Activated T-helper 1 cell treated with anti-CD3 and anti-CD28 coated beads, Interleukin-12 subunit alpha, Interleukin-12 subunit beta, Interleukin-2, Interleukin-4 antibody, amounts not matched to agents 30 ng/mL and 10 ng/mL and 1 ng/mL, durations not matched to agents 14 hours and 24 hours and 36 hours (primary cell): ENCODE data around the gene PCDHGA11. TPM values are rescaled to one million over a fixed set of nuclear protein-coding genes. Genes with fewer than 3 reads are reported as not detected.
"Not testable (repeated sequence)": the region's sequence is repeated elsewhere in the genome, so short reads cannot be mapped to it uniquely, and the experiment has no call there.

Experiments
- DNase-seq: peaks from one replicate; pipeline ENCODE4 v3.0.0; 2021; ENCODE audit warnings: low spot score
- H3K27ac Mint-ChIP-seq: one replicate; pipeline ENCODE4 v1.8.0; 2021; ENCODE audit warnings: mild to moderate bottlenecking, mixed read lengths
- H3K27me3 Mint-ChIP-seq: one replicate; pipeline ENCODE4 v1.8.0; 2022; ENCODE audit warnings: mild to moderate bottlenecking, moderate library complexity, mixed read lengths; ENCODE audit not compliant: insufficient read depth
- H3K36me3 Mint-ChIP-seq: one replicate; pipeline ENCODE4 v1.8.0; 2021; ENCODE audit warnings: low read depth, mixed read lengths
- H3K4me1 Mint-ChIP-seq: one replicate; pipeline ENCODE4 v1.8.0; 2021; ENCODE audit warnings: low read depth, mixed read lengths
- H3K4me3 Mint-ChIP-seq: one replicate; pipeline ENCODE4 v1.8.0; 2021; ENCODE audit warnings: mild to moderate bottlenecking, moderate library complexity, mixed read lengths
- H3K9me3 Mint-ChIP-seq: one replicate; pipeline ENCODE4 v1.8.0; 2021; ENCODE audit warnings: mixed read lengths
- intact Hi-C: fragments of 100-400 bp; cut with micrococcal nuclease; formaldehyde crosslinking; loops from one replicate; pipeline ENCODE4 v1.15.1; 2024
- total RNA-seq: library from RNA; stranded (reverse); gene quantifications from 2 replicates; pipeline ENCODE4 v1.2.3, GENCODE V29; 2022

PCDHGA11 gene
- total RNA-seq, 1 donor from 2014 or later, result 0.16 TPM

- H3K27ac Mint-ChIP-seq, result no peak overlapping the region
- H3K4me3 Mint-ChIP-seq, result no peak overlapping the region
- peaks cover 1% of the 10 kb centered on the region for H3K36me3 Mint-ChIP-seq
- intact Hi-C loops, result loop anchor here (5.0 kb wide), 1 partner anchor 33 kb away; the partner anchor contains the start of gene PCDHGA11
- peaks cover 3% of the 10 kb centered on the region for H3K27me3 Mint-ChIP-seq
- no peaks in the 10 kb centered on the region for H3K4me1 Mint-ChIP-seq
- H3K9me3 Mint-ChIP-seq, result peaks cover 45% of the 10 kb centered on the region
- DNase-seq, result no peak
Measured at GRCh38 chr5:141389153-141390042, 31.5 kb upstream of the PCDHGA11 start.

- intact Hi-C loops, result no loop called here
- H3K9me3 Mint-ChIP-seq, result peaks cover 43% of the 10 kb centered on the region
- H3K4me3 Mint-ChIP-seq, result no peak within 1 kb of the TSS
- peaks cover 8% of the 10 kb centered on the region for H3K27me3 Mint-ChIP-seq
- no peak for DNase-seq
- no peaks in the 10 kb centered on the region for H3K4me1 Mint-ChIP-seq
- H3K36me3 Mint-ChIP-seq, result peaks cover 1% of the 10 kb centered on the region
- H3K27ac Mint-ChIP-seq, result no peak within 1 kb of the TSS
Measured at GRCh38 chr5:141392429-141393198, 28.2 kb upstream of the PCDHGA11 start, which contains the start of gene PCDHGA8. TSS of gene PCDHGA8 (plus strand) at chr5:141392633. CDS start at chr5:141392814, 181 bp downstream.

GRCh38 chr5:141393267-141393666 is 27.6 kb upstream of the PCDHGA11 start:
- Mint-ChIP-seq H3K4me3 (no peak overlapping the region), H3K27me3 (peaks cover 8% of the 10 kb centered on the region), H3K36me3 (peaks cover 1% of the 10 kb centered on the region), H3K9me3 (peaks cover 43% of the 10 kb centered on the region), H3K27ac (no peak overlapping the region), H3K4me1 (no peaks in the 10 kb centered on the region)
- DNase-seq, result no peak
- intact Hi-C loops, result no loop called here

GRCh38 chr5:141394401-141395187 is 26.3 kb upstream of the PCDHGA11 start:
- not testable (repeated sequence) for H3K36me3 Mint-ChIP-seq, DNase-seq, H3K4me1 Mint-ChIP-seq, H3K27ac Mint-ChIP-seq, H3K4me3 Mint-ChIP-seq
- Mint-ChIP-seq H3K9me3 (peaks cover 42% of the 10 kb centered on the region), H3K27me3 (peaks cover 17% of the 10 kb centered on the region)
- intact Hi-C loops, result loop anchor here (5.0 kb wide), 1 partner anchor 32 kb away; the partner anchor contains the start of gene PCDHGA5

- not testable (repeated sequence) for H3K27ac Mint-ChIP-seq, H3K4me1 Mint-ChIP-seq, H3K36me3 Mint-ChIP-seq
- Mint-ChIP-seq H3K27me3 (peaks cover 27% of the 10 kb centered on the region), H3K4me3 (peak within 1 kb of the TSS; percentile 37), H3K9me3 (peaks cover 31% of the 10 kb centered on the region)
- intact Hi-C loops, result loop anchor here (5.0 kb wide), 1 partner anchor 36 kb away; the partner anchor contains the start of gene PCDHGA5
- peak; percentile 21 for DNase-seq
Measured at GRCh38 chr5:141397756-141398551, 22.9 kb upstream of the PCDHGA11 start, which contains the start of gene PCDHGB5. TSS of gene PCDHGB5 (plus strand) at chr5:141397947. CDS start at chr5:141398128, 181 bp downstream.

GRCh38 chr5:141398608-141399007 is 22.2 kb upstream of the PCDHGA11 start:
- no peak overlapping the region for H3K27ac Mint-ChIP-seq
- no peaks in the 10 kb centered on the region for H3K36me3 Mint-ChIP-seq
- H3K9me3 Mint-ChIP-seq, result peaks cover 32% of the 10 kb centered on the region
- H3K27me3 Mint-ChIP-seq, result peaks cover 27% of the 10 kb centered on the region
- no peak overlapping the region for H3K4me3 Mint-ChIP-seq
- DNase-seq, result no peak
- intact Hi-C loops, result loop anchor here (5.0 kb wide), 1 partner anchor 36 kb away; the partner anchor contains the start of gene PCDHGA5
- no peaks in the 10 kb centered on the region for H3K4me1 Mint-ChIP-seq

- intact Hi-C loops, result loop anchor here (2.0 to 5.0 kb wide), 2 partner anchors 35 to 37 kb away; partner anchors contain the start of gene PCDHGA5
- Mint-ChIP-seq H3K36me3 (no peaks in the 10 kb centered on the region), H3K27ac (no peak overlapping the region), H3K4me3 (no peak overlapping the region), H3K27me3 (peaks cover 26% of the 10 kb centered on the region), H3K9me3 (peaks cover 24% of the 10 kb centered on the region), H3K4me1 (no peaks in the 10 kb centered on the region)
- DNase-seq, result no peak
Measured at GRCh38 chr5:141399555-141400258, 21.1 kb upstream of the PCDHGA11 start.

- Mint-ChIP-seq H3K4me3 (no peak within 1 kb of the TSS), H3K36me3 (no peaks in the 10 kb centered on the region), H3K9me3 (peaks cover 19% of the 10 kb centered on the region), H3K27me3 (peaks cover 21% of the 10 kb centered on the region), H3K4me1 (no peaks in the 10 kb centered on the region), H3K27ac (no peak within 1 kb of the TSS)
- DNase-seq, result no peak
- intact Hi-C loops, result no loop called here
Measured at GRCh38 chr5:141402553-141403243, 18.2 kb upstream of the PCDHGA11 start, which contains the start of gene PCDHGA9. TSS of gene PCDHGA9 (plus strand) at chr5:141402778. CDS start at chr5:141402953, 175 bp downstream.

- H3K4me1 Mint-ChIP-seq, result no peaks in the 10 kb centered on the region
- no peak overlapping the region for H3K4me3 Mint-ChIP-seq
- H3K9me3 Mint-ChIP-seq, result peaks cover 19% of the 10 kb centered on the region
- H3K27ac Mint-ChIP-seq, result no peak overlapping the region
- no peaks in the 10 kb centered on the region for H3K36me3 Mint-ChIP-seq
- peaks cover 28% of the 10 kb centered on the region for H3K27me3 Mint-ChIP-seq
- intact Hi-C loops, result no loop called here
- DNase-seq, result no peak
Measured at GRCh38 chr5:141403387-141403786, 17.5 kb upstream of the PCDHGA11 start.

GRCh38 chr5:141407790-141408505 is 12.9 kb upstream of the PCDHGA11 start, which contains the start of gene PCDHGB6:
TSS of gene PCDHGB6 (plus strand) at chr5:141408021. CDS start at chr5:141408203, 182 bp downstream.
- DNase-seq, result peak; percentile 23
- H3K4me1 Mint-ChIP-seq, H3K36me3 Mint-ChIP-seq, H3K27ac Mint-ChIP-seq, intact Hi-C loops: not testable (repeated sequence)
- H3K27me3 Mint-ChIP-seq, result peaks cover 26% of the 10 kb centered on the region
- H3K4me3 Mint-ChIP-seq, result peak within 1 kb of the TSS; percentile 66
- H3K9me3 Mint-ChIP-seq, result peaks cover 16% of the 10 kb centered on the region
